Fibroblast of the aortic adventitia (primary cell): ENCODE measurements around the gene XDH. TPM values are rescaled to one million over a fixed set of nuclear protein-coding genes. Genes with fewer than 3 reads are reported as not detected.

Experiments
- DNase-seq: peaks from one replicate; pipeline ENCODE4 v3.0.0-alpha.2; 2010; ENCODE audit warnings: low read depth
- H3K4me3 ChIP-seq: 2 replicates; pipeline ENCODE4 v1.5.1; 2011; ENCODE audit warnings: low read depth, mild to moderate bottlenecking, control low read depth, low read length, moderate library complexity
- total RNA-seq: library from RNA; depleted of rRNA; stranded (reverse); fragments of >200 nt; gene quantifications from 2 replicates; pipeline ENCODE4 v1.2.3, GENCODE V29; 2012; ENCODE audit warnings: low replicate concordance
- TF ChIP-seq, protein P1 (sequence below): IDR thresholded peaks from 2 replicates; pipeline ENCODE4 v1.5.1; 2011; ENCODE audit warnings: mild to moderate bottlenecking, low read length, control low read depth, inconsistent platforms; ENCODE audit not compliant: insufficient read depth

Gene XDH
- total RNA-seq, 1 donor = 3.1 TPM

DNA sequence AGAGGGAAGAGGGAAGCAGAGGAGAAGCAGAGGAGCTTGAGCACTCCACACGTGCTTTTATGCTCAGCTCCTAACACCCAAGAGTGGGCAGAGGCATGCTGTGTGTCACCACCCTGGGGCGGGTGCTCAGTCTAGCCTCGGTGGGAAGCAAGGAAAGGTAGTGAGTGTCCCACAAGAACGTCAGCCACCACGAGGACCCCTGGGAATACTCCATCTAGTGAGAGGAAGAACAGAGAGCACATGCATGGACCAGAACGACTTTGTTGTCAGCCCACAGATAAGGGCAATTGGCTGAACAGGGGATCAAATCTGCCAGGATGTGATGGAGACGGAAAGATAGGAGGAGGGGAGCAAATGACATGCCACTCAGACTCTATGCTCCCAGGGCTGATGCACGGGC, 83.4 kb downstream of the XDH start:
- DNase-seq = no peak
- TF ChIP-seq, protein P1, sequence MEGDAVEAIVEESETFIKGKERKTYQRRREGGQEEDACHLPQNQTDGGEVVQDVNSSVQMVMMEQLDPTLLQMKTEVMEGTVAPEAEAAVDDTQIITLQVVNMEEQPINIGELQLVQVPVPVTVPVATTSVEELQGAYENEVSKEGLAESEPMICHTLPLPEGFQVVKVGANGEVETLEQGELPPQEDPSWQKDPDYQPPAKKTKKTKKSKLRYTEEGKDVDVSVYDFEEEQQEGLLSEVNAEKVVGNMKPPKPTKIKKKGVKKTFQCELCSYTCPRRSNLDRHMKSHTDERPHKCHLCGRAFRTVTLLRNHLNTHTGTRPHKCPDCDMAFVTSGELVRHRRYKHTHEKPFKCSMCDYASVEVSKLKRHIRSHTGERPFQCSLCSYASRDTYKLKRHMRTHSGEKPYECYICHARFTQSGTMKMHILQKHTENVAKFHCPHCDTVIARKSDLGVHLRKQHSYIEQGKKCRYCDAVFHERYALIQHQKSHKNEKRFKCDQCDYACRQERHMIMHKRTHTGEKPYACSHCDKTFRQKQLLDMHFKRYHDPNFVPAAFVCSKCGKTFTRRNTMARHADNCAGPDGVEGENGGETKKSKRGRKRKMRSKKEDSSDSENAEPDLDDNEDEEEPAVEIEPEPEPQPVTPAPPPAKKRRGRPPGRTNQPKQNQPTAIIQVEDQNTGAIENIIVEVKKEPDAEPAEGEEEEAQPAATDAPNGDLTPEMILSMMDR = no peak
- H3K4me3 ChIP-seq = no peak overlapping the region

DNA sequence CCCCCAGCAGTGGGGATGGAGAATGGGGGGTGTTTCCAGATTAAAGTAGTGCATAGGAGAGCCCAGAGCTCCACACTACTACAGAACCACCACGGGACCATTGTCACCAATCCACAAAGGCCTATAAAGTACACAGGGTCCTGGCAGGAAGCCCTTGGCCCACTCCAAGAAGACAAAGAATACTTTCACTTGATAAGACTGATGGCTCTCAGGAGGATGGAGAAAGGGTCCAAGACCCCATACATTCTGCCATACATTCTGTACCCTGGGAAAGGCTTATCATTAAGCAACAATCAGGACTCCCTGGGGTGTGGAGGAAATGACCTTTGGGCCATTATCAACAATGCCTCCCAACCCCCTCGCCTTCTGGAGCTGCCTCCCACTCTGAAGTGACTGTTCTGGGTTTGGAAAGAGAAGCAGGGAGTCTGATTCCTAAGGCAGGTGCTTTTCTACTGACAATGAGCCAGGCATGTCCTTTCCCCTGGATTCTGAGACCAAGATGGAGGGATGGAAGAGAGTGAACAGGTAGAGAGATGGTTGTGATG, 85.4 kb downstream of the XDH start:
- no peak for DNase-seq
- TF ChIP-seq, protein P1 = no peak
- H3K4me3 ChIP-seq = no peak overlapping the region

DNA sequence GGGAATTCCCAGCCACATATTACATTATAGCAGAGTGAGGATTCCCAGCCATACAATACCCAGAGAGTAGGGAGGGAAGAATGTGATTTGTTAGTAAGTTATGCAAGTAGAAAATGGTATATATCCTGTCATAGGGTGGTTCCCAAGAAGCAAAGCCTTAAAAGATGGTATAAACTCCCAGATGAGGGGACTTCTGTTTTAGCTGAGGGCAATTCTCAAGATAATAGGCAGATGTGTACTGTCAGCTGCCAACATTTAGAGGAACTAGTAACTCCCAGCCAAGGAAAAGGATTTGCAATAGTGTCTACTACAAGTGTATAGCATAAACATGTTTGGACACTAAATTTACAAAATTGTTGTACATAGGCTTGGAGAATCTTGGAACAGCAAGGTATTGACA, 86.5 kb downstream of the XDH start:
- H3K4me3 ChIP-seq = no peak overlapping the region
- DNase-seq = no peak
- TF ChIP-seq, protein P1 = no peak

DNA sequence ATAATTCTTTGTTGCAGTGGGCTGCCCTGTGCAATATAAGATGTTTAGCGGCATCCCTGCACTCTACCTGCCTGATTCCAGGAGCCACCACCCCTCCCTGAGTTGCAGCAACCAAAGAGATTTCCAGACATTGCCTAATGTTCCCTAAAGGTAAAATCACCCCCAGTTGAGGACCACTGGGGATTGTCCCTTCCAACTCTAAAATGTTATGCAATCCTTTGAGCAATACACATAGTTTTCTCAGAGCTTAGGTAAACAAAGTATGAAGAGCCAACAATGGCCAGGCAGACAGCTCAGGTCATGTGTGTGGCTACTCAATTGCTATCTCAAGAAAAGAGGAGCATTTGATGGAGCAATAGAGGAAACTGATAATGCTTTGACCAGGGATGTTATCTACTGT, 87.0 kb downstream of the XDH start:
- TF ChIP-seq, protein P1 = no peak
- H3K4me3 ChIP-seq = no peak overlapping the region
- DNase-seq = no peak

DNA sequence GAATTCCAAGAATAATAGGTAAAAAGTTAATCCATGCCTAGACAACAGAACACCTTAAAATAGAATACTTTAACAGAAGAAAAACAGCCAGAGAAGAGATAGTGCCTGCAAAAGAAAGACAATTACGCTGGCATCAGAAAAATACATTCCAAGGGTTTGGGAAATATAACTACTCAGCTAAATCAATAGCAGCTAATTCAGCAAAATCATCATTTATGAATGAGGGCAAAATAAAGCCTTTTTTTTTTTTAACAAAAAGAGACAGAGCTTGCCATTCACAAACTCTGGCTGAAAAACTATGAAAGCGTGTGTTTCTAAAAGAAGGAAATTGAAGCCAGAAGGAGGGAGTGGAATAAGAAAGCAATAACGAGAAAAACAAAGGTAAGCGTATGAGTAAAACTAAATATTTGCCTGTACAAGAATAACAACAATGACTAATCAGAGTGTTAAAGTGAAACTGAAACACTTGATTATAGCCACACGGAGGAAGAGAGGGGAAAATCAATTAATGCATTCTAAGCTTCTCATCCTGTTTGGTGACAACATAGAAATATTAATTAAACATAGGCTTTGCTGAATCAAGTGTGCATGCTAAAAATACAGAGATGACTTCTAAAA, 90.4 kb downstream of the XDH start:
- TF ChIP-seq, protein P1 = no peak
- peak overlapping the region; percentile 25 for H3K4me3 ChIP-seq
- no peak for DNase-seq

DNA sequence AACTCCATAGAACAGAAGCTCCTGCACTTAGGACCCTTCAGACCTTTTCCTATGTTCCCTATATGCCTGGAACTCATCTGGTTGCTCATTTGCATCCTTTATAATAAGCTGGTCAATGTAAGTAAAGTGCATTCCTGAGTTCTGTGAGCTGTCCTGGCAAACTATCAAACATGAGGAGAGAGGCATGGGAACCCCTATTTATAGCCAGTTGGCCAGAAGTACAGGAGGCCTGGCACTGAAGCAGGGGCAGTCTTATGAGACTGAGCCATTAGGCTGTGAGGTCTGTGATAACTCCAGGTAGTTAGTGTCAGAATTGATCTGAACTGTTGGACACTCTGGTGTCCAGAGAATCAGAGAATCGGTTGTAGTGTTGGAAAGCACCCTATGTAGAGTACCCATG, 92.2 kb downstream of the XDH start:
- peak; percentile 51 for DNase-seq
- TF ChIP-seq, protein P1 = no peak
- H3K4me3 ChIP-seq = no peak overlapping the region
